GM21515 (cell line): Measurements from ENCODE around the gene PAN3.
"Not testable (repeated sequence)": the region's sequence is repeated elsewhere in the genome, so short reads cannot be mapped to it uniquely, and the experiment has no call there.

Source experiments
- ATAC-seq: cut with Tn5 transposase; IDR thresholded peaks from one replicate; pipeline ENCODE4 v1.9.1; 2021; ENCODE audit not compliant: unreplicated experiment

The PAN3 gene

GRCh38 chr13:28131646-28132045 is 6.7 kb upstream of the PAN3 start:
- no peak for ATAC-seq

- ATAC-seq = no peak
Observed at GRCh38 chr13:28136916-28137315, 1.4 kb upstream of the PAN3 start.

GRCh38 chr13:28137596-28137995 is 749 bp upstream of the PAN3 start:
- peak; percentile 9 for ATAC-seq

- ATAC-seq = peak; percentile 39
Observed at GRCh38 chr13:28138756-28139470, 568 bp downstream of the PAN3 start.

GRCh38 chr13:28140433-28141125 is 2.2 kb downstream of the PAN3 start:
- no peak for ATAC-seq

- ATAC-seq = not testable (repeated sequence)
Observed at GRCh38 chr13:28141542-28141941, 3.2 kb downstream of the PAN3 start.

GRCh38 chr13:28145049-28145448 is 6.7 kb downstream of the PAN3 start:
- ATAC-seq = no peak

- ATAC-seq = no peak
Observed at GRCh38 chr13:28147495-28147894, 9.2 kb downstream of the PAN3 start.

GRCh38 chr13:28159057-28159456 is 20.7 kb downstream of the PAN3 start:
- ATAC-seq = no peak

GRCh38 chr13:28161370-28161769 is 23.0 kb downstream of the PAN3 start:
- no peak for ATAC-seq

GRCh38 chr13:28163587-28163986 is 25.2 kb downstream of the PAN3 start:
- no peak for ATAC-seq

- ATAC-seq = no peak
Observed at GRCh38 chr13:28166257-28166656, 27.9 kb downstream of the PAN3 start.

- no peak for ATAC-seq
Observed at GRCh38 chr13:28171266-28171665, 32.9 kb downstream of the PAN3 start.

- ATAC-seq = no peak
Observed at GRCh38 chr13:28172947-28173346, 34.6 kb downstream of the PAN3 start.

- no peak for ATAC-seq
Observed at GRCh38 chr13:28173793-28174192, 35.4 kb downstream of the PAN3 start.

GRCh38 chr13:28177327-28177726 is 39.0 kb downstream of the PAN3 start:
- no peak for ATAC-seq

GRCh38 chr13:28177877-28178276 is 39.5 kb downstream of the PAN3 start:
- ATAC-seq = no peak

- ATAC-seq = no peak
Observed at GRCh38 chr13:28179974-28180373, 41.6 kb downstream of the PAN3 start.

GRCh38 chr13:28181413-28181812 is 43.1 kb downstream of the PAN3 start:
- ATAC-seq = no peak

GRCh38 chr13:28185256-28185655 is 46.9 kb downstream of the PAN3 start:
- ATAC-seq = no peak

- ATAC-seq = no peak
Observed at GRCh38 chr13:28199089-28199488, 60.7 kb downstream of the PAN3 start.

GRCh38 chr13:28204043-28204442 is 65.7 kb downstream of the PAN3 start:
- ATAC-seq = no peak
